ENCODE results near the gene ZDHHC5. TPM values are rescaled to one million over a fixed set of nuclear protein-coding genes. Genes with fewer than 3 reads are reported as not detected.

Gene ZDHHC5
- total and polyA plus RNA-seq, 2 donors (not counting 1 experiment from before 2014, with no cell fraction given) = 31.5 to 53.8 TPM

DNA sequence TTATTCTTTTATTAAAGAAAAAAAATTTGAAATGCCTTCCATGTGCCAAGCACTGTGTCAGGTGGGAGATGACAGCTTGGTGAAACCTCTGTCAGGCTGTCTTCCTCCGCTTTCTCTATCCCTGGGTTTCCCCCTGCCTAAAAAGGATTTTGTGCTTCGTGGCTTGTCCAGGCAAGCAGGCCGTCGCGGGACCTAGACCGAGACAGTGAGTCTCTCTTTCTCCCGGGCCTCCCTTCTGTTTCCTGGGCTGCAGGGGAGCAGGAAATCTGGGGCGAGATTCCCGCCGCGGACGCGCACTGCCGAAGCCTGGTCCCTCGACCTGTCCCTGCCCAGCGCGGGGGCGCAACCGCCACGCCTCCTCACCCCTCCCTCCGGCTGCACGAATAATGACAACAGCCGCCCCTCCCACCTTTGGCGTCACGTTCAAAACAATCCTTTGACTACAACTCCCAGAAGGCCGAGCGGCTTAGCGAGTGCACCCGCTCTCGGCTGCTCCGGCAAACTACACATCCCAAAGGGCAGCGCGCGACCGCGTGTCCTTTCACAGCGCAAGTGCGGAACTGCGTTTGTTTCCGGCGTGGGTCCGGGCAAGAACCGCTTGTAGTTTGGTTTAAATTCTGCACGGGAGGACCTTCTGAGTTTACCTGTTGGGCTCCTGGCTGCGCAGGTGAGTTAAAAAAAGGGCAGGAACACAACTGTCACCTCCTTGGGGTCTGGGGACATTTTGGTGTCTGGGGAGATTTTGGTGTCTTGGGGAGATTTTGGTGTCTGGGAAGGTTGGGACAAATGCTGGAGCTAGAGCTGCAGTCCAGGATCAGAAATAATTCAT is 10.5 kb upstream of the ZDHHC5 start, which contains the start of gene CLP1:
TSS of gene CLP1 (plus strand) at position 569 of the 829 bp plus-strand sequence. CDS start 1,715 bp downstream, outside the sequence.
- peak within 1 kb of the TSS; percentile 68 to 95 (median 92) for H3K4me3 ChIP-seq (ENCODE audit: control extremely low read depth in 1 of 5, extremely low read depth in 1 of 5, insufficient read depth in 1 of 5, low read depth in 2 of 5, low read length in 4 of 5)
- peak within 1 kb of the TSS; percentile 80 for H3K4me2 ChIP-seq (replicated peaks; ENCODE audit: low read depth, low read length, poor library complexity, severe bottlenecking)
- peak within 1 kb of the TSS; percentile 87 for H2AFZ ChIP-seq (ENCODE audit: insufficient read depth, low read depth, low read length, poor library complexity, severe bottlenecking)
- H3K27ac ChIP-seq (ENCODE audit: low read length in 2 of 2) = peak within 1 kb of the TSS; percentile 77 to 92
- DNase-seq (peak; percentile 98), ATAC-seq (ENCODE audit: low read depth) (peak; percentile 97)
- intact Hi-C loops (cut with micrococcal nuclease) = loop anchor here (1.0 to 2.0 kb wide), 6 partner anchors 10 to 921 kb away; partner anchors contain the start of genes MED19, SELENOH, TIMM10 and TMX2
- ChIA-PET POLR2A (interaction anchor here (0.6 to 2.6 kb wide), 6 partner anchors 10 to 333 kb away, joined by 3 to 22 read pairs (median 3); partner anchors contain the start of genes SSRP1 and ZDHHC5), CTCF (interaction anchor here (0.6 to 1.9 kb wide), 10 partner anchors 9 to 175 kb away, joined by 3 to 9 read pairs (median 4); partner anchors contain the start of gene UBE2L6)
- H4K20me1 ChIP-seq (ENCODE audit: control insufficient read depth, insufficient read depth, low read length, poor library complexity, severe bottlenecking) = peaks cover 8% of the 10 kb centered on the region
- H3K36me3 ChIP-seq (replicated peaks in 1 of 2; ENCODE audit: control extremely low read depth in 1 of 2, control insufficient read depth in 1 of 2, extremely low read depth in 1 of 2, insufficient read depth in 2 of 2, low read length in 1 of 2) = peaks cover 5 to 30% of the 10 kb centered on the region in 2 experiments
- peaks cover 8 to 14% of the 10 kb centered on the region in 2 donors for H3K4me1 ChIP-seq (ENCODE audit: control insufficient read depth in 2 of 2, insufficient read depth in 2 of 2, low read length in 2 of 2)
- no peaks in the 10 kb centered on the region for H3K27me3 Mint-ChIP-seq
- H3K9me3 Mint-ChIP-seq (ENCODE audit: insufficient read depth) = no peaks in the 10 kb centered on the region
- H3K9me3 ChIP-seq (ENCODE audit: control extremely low read depth in 1 of 3, control insufficient read depth in 2 of 3, insufficient read depth in 1 of 3, low read length in 2 of 3) = no peaks in the 10 kb centered on the region
- peak within 1 kb of the TSS; percentile 86 for H3K9ac ChIP-seq (ENCODE audit: low read length)
- no peaks in the 10 kb centered on the region for H3K27me3 ChIP-seq (replicated peaks in 1 of 4; ENCODE audit: control extremely low read depth in 1 of 4, control insufficient read depth in 3 of 4, insufficient read depth in 4 of 4, low read length in 3 of 4)
- peaks cover 39% of the 10 kb centered on the region for H3K79me2 ChIP-seq (ENCODE audit: control insufficient read depth, insufficient read depth, low read length)
- peak within 1 kb of the TSS; percentile 94 for H3K4me3 Mint-ChIP-seq
- peaks cover 28% of the 10 kb centered on the region for H3K4me1 Mint-ChIP-seq
- TF ChIP-seq, protein P1, sequence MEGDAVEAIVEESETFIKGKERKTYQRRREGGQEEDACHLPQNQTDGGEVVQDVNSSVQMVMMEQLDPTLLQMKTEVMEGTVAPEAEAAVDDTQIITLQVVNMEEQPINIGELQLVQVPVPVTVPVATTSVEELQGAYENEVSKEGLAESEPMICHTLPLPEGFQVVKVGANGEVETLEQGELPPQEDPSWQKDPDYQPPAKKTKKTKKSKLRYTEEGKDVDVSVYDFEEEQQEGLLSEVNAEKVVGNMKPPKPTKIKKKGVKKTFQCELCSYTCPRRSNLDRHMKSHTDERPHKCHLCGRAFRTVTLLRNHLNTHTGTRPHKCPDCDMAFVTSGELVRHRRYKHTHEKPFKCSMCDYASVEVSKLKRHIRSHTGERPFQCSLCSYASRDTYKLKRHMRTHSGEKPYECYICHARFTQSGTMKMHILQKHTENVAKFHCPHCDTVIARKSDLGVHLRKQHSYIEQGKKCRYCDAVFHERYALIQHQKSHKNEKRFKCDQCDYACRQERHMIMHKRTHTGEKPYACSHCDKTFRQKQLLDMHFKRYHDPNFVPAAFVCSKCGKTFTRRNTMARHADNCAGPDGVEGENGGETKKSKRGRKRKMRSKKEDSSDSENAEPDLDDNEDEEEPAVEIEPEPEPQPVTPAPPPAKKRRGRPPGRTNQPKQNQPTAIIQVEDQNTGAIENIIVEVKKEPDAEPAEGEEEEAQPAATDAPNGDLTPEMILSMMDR (IDR thresholded peaks at IDR 0.05) = no peak
- TF ChIP-seq EZH2 (IDR thresholded peaks at IDR 0.05; ENCODE audit: borderline replicate concordance, insufficient read depth, low read depth, low read length, poor library complexity, severe bottlenecking) = no peak
- WGBS (ENCODE audit: insufficient coverage) = 1% methylated on average over 45 of the region's 45 CpGs
- H3K27ac Mint-ChIP-seq = peak within 1 kb of the TSS; percentile 94
